ENCODE data around the gene CRCP.

- no peak for TF ChIP-seq POLR2A (IDR thresholded peaks at IDR 0.05)
- TF ChIP-seq CTCF (IDR thresholded peaks at IDR 0.05), result no peak
Observed at GRCh38 chr7:66125052-66125694, 10.5 kb downstream of the CRCP start.

All from sigmoid colon (tissue), 3 donors.